Smooth muscle cell (in vitro differentiated cells): ENCODE results near the gene CLIC3. TPM values are rescaled to one million over a fixed set of nuclear protein-coding genes. Genes with fewer than 3 reads are reported as not detected.

ENCODE experiments used
- DNase-seq: peaks from one replicate; lab custom pipeline; 2025; ENCODE audit not compliant: unreplicated experiment; lab: John Stamatoyannopoulos, UW
- H2AFZ ChIP-seq: fragments of 200-600 bp; sonication (generic); 2 replicates; pipeline ENCODE4 v1.6.0; 2016; ENCODE audit warnings: antibody characterized with exemption, low read depth, mild to moderate bottlenecking
- H3F3A ChIP-seq: fragments of 200-600 bp; sonication (generic); 2 replicates; pipeline ENCODE4 v1.6.0; 2017; ENCODE audit warnings: antibody characterized with exemption, low read depth
- H3K27ac ChIP-seq: fragments of 200-600 bp; sonication (generic); 2 replicates; pipeline ENCODE4 v1.5.1; 2016; ENCODE audit warnings: low read depth, mild to moderate bottlenecking
- H3K27me3 ChIP-seq: fragments of 200-600 bp; sonication (generic); 2 replicates; pipeline ENCODE4 v1.6.1; 2016; ENCODE audit warnings: low read depth, mild to moderate bottlenecking
- H3K36me3 ChIP-seq: fragments of 200-600 bp; sonication (generic); 2 replicates; pipeline ENCODE4 v1.5.1; 2016; ENCODE audit warnings: low read depth
- H3K4me1 ChIP-seq: fragments of 200-600 bp; sonication (generic); 2 replicates; pipeline ENCODE4 v1.5.1; 2016; ENCODE audit warnings: low read depth
- H3K4me2 ChIP-seq: fragments of 200-600 bp; sonication (generic); 2 replicates; pipeline ENCODE4 v1.6.0; 2016; ENCODE audit warnings: mild to moderate bottlenecking
- H3K4me3 ChIP-seq: fragments of 200-600 bp; sonication (generic); 2 replicates; pipeline ENCODE4 v1.5.1; 2016; ENCODE audit warnings: mild to moderate bottlenecking
- H3K79me2 ChIP-seq: fragments of 200-600 bp; sonication (generic); 2 replicates; pipeline ENCODE4 v1.6.0; 2016; ENCODE audit warnings: low read depth, mild to moderate bottlenecking
- H3K9ac ChIP-seq: fragments of 200-600 bp; sonication (generic); 2 replicates; pipeline ENCODE4 v1.6.0; 2016; ENCODE audit warnings: low read depth
- H3K9me3 ChIP-seq: fragments of 200-600 bp; sonication (generic); replicated peaks from 2 replicates; pipeline ENCODE4 v1.5.1; 2016; ENCODE audit warnings: low read depth
- H4K20me1 ChIP-seq: fragments of 200-600 bp; sonication (generic); 2 replicates; pipeline ENCODE4 v1.6.0; 2016; ENCODE audit warnings: low read depth
- CTCF ChIP-seq: fragments of 200-600 bp; sonication (generic); IDR thresholded peaks from 2 replicates; pipeline ENCODE4 v1.5.1; 2017; ENCODE audit warnings: borderline replicate concordance, mild to moderate bottlenecking, antibody characterized with exemption; ENCODE audit not compliant: insufficient read depth, poor library complexity, severe bottlenecking
- WGBS: methylation state at CpG from one replicate; pipeline ENCODE4 v1.1.7; 2016; ENCODE audit warnings: low lambda C conversion rate; 5-methylcytosine and 5-hydroxymethylcytosine counted together
- polyA plus RNA-seq: library from polyadenylated mRNA; unstranded; fragments of >200 nt; fragmentation: Nextera tagmentation; extraction: Ambion mirVana; gene quantifications from 2 replicates; pipeline ENCODE4 v1.2.1, GENCODE V29; 2016
- total RNA-seq: library from RNA; depleted of rRNA; stranded (reverse); fragments of >200 nt; gene quantifications from 2 replicates; pipeline ENCODE4 v1.2.3, GENCODE V29; 2014

The CLIC3 gene
- total and polyA plus RNA-seq, 2 experiments from 2014 or later = 36.8 to 43.9 TPM

GRCh38 chr9:136969774-136970173 is 26.6 kb downstream of the CLIC3 start:
- Histone ChIP-seq H3K27me3 (no peaks in the 10 kb centered on the region), H2AFZ (no peak overlapping the region), H3K9ac (no peak overlapping the region), H3K36me3 (no peaks in the 10 kb centered on the region), H3K4me2 (no peak overlapping the region), H3K9me3 (no peaks in the 10 kb centered on the region), H3K4me1 (no peaks in the 10 kb centered on the region), H3K79me2 (no peaks in the 10 kb centered on the region), H4K20me1 (no peaks in the 10 kb centered on the region), H3F3A (no peaks in the 10 kb centered on the region), H3K27ac (no peak overlapping the region), H3K4me3 (no peak overlapping the region)
- 80% methylated on average over 4 of the region's 5 CpGs for WGBS
- TF ChIP-seq CTCF = no peak
- DNase-seq = no peak

GRCh38 chr9:136969150-136969549 is 27.2 kb downstream of the CLIC3 start:
- Histone ChIP-seq H3K9me3 (no peaks in the 10 kb centered on the region), H3K27ac (no peak overlapping the region), H3K4me1 (no peaks in the 10 kb centered on the region), H3K79me2 (no peaks in the 10 kb centered on the region), H3K9ac (no peak overlapping the region), H3K4me2 (no peak overlapping the region), H3F3A (no peaks in the 10 kb centered on the region), H3K27me3 (no peaks in the 10 kb centered on the region), H3K36me3 (no peaks in the 10 kb centered on the region), H2AFZ (no peak overlapping the region), H4K20me1 (no peaks in the 10 kb centered on the region), H3K4me3 (no peak overlapping the region)
- TF ChIP-seq CTCF = no peak
- WGBS = 91% methylated on average over 16 of the region's 17 CpGs
- DNase-seq = no peak

- Histone ChIP-seq H2AFZ (no peak overlapping the region), H3F3A (no peaks in the 10 kb centered on the region), H3K27ac (no peak overlapping the region), H3K4me1 (no peaks in the 10 kb centered on the region), H3K4me3 (no peak overlapping the region), H3K9ac (no peak overlapping the region), H3K9me3 (no peaks in the 10 kb centered on the region), H3K27me3 (no peaks in the 10 kb centered on the region), H3K36me3 (no peaks in the 10 kb centered on the region), H4K20me1 (no peaks in the 10 kb centered on the region), H3K79me2 (no peaks in the 10 kb centered on the region), H3K4me2 (no peak overlapping the region)
- WGBS = 96% methylated on average over 17 of the region's 17 CpGs
- TF ChIP-seq CTCF = no peak
- no peak for DNase-seq
Measured at GRCh38 chr9:136968333-136969127, 27.8 kb downstream of the CLIC3 start.
